Activated CD8-positive, alpha-beta memory T cell treated with anti-CD3 and anti-CD28 coated beads, Interleukin-2, amount 50 U/mL, for 4 hours (primary cell): Measurements from ENCODE around the gene CTNNA3.
"Not testable (repeated sequence)": the region's sequence is repeated elsewhere in the genome, so short reads cannot be mapped to it uniquely, and the experiment has no call there.

ENCODE experiments used
- DNase-seq: peaks from one replicate; pipeline ENCODE4 v3.0.0-alpha.2; 2020

The CTNNA3 gene

DNA sequence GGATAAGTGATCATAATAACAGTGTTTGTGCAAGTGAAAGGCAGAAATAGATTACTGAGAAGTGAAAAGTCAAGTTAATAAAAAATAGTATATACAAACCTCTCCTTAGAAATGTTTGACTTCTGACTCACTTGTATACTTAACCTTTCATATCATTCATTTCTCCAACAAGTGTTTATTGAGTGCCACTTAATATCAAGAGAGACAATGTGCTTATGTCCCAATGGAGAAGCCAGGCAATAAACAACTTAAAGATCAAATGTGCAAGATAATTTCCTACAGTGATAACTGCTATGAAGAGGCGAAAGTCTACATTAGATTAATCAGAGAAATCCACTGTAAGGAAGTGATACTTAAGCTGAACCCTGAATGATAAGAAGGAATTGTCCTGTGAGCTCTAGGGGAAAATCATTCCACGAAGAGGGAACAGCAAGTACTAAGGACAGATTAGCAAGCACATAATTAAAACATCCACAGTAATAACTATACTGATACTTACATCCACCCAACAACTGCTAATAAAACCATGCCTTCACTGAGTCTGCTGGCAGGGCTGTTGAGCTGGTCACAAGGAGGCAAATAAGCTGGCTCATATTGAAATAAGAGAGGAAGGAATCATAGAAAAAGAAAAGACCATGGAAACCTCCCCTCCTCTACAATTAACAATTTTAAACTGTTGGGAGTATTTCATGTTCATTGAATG, 203.5 kb downstream of the CTNNA3 start:
- no peak for DNase-seq

DNA sequence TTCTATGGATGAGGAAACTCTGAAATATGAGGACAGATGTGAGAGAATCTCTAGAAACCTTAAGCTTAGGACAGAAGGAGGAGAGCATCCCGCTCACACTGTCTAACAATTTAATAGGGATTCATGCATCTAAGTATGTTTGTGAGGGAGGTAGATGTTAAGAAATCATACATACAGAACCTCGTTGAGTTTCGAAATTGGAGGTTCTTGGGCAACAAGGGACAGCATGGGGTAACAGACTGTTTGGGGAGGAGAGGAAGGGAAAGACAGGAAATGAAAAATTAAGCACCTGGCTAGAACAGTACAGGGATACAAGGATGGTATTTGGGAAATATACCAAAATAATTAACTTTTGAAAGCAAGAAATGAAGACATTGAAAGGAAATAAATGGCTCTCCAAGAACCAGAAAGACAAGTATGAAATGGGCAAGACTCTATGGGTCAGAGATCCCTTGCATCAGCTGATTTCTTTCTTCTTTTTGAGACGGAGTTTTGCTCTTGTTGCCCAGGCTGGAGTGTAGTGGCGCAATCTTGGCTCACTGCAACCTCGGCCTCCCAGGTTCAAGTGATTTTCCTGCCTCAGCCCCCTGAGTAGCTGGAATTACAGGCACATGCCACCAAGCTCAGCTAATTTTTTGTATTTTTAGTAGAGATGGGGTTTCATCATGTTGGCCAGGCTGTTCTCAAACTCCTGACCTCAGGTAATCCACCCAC, 207.9 kb downstream of the CTNNA3 start:
- no peak for DNase-seq

DNA sequence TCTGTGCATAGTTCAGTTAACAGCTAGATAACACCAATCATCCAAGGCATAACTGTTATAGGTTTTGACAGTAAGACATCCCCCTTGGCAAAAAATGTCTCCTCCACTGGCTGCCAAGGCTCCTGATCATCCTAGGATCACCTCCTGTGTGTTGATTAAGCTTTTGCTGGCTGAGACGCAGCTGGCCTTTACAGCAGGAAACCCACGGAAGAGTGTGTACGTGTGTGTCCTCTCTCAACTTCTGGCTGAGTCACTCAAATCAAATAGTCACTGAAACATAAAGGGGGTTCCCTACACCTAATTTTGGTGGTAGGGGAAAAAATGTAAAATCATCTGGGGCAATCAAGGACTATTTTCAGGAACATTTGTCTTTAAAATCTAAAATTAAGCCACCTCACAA, 208.8 kb downstream of the CTNNA3 start:
- no peak for DNase-seq

DNA sequence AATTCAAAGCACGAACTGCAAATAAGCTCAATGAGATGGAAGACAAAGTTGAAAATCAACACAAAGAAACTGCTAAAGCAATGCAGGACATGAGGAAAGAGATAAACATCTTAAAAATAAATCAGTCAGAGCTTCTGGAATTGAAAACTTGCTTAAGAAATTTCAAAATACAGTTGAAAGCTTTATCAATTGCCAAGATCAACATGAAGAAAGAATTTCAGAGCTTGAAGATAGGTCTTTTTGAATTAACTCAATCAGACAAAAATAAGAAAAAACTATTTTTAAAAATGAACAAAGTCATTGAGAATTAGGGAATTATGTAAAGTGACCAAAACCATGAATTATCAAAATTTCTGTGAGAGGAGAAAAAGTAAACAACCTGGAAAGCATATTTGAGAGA, 218.1 kb downstream of the CTNNA3 start:
- no peak for DNase-seq

DNA sequence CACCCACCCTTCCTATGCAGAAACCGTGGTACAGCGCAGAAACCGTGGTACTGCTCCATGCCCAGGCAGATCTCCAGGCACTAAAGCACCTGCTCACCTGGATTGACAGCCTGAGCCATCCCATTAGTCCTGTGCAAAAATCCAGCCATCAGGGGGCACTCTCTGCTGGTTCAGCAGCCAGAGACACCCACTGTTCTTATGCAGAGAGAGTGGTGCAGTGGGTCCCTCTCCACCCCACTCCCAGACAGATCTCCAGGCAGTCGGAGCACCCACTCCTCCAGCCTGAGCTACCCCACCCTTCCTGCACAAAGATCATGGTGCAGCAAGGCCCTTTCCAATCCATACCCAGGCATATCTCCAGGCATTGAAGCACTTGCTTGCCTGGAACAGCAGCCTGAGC, 219.8 kb downstream of the CTNNA3 start:
- no peak for DNase-seq

DNA sequence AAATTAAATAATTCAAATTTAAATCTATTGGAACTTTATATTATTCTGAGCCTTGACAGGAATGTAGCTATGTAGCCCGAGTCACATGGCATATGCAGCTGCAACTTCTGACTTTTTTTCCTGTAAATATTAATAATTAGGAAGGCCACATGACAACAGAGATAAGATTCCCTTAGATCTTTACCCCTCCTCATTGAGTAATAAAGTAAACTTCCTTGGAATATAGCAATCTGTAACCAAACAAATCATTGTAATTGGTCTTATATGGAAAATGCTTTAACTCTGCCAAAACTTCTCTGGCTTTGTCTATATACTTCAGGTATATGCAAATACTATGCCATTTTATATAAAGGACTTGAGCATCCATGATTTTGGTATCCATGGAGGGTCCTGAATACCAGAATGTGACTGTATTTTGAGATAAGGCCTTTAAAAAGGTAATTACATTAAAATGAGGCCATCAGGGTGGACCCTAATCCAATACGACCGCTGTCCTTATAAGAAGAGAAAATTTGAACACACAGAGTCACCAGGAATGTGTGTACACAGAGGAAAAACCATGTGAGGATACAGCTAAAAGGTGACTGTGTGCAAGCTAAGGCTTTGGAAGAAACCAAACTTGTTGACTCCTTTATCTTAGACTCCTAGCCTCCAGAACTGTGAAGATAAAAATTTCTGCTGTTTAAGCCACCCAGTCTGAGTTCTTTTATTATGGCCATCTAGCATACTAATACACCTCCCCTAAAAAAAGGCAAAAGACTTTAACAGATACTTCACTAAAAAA, 222.0 kb downstream of the CTNNA3 start:
- DNase-seq = no peak

DNA sequence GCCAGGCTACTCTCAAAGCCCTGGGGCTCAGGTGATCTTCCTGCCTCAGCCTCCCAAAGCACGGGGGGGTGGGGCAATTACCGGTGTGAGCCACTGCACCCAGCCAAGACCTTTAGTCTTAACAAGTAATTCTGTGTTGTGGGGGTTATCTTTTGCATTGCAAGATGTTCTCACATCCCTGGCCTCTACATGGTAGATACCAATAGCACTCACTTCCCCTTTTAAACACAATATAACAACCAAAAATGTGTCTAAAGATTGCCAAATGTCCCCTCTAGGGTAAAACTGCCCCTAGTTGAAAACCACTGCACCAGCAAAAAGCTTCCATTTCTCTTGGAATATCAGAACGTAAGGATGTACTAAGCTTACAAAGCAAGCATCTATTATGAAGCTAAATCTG, 225.0 kb downstream of the CTNNA3 start:
- DNase-seq = no peak

DNA sequence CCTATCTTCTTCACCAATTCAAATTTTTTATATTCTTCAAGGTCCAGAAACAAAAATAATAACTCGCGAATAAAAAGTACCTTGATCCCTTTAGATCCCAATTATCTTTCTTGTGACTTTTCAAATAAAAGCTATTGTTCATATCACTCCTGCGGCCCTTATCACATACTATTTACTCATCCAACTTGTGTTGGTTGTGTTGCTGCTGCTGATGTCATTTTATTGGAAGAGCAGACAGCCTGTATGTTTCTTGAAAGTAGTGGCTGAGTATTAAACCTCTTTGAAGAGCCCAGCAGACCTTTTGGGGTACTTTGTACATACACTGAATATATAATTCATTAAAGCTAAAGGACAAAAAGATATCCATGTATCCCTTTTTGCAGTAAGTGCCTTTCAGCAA, 231.7 kb downstream of the CTNNA3 start:
- DNase-seq = no peak

DNA sequence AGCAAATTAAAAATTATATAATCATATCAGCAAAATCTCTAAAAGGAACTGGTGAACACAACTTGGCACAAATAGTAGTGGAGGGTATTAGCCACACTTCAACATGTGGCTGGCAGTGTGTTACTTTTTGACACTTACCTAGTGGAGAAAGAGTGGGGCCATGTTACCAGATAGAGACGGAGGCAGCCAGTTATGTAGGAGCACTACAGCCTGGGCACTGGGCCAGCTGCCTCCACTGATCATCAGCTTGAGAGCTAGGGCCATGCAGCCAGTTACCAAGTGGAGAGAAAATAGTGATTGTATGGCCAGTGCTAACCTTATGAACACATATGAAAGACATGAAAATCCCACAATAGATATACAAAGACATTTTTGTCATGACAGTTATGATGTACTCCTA, 243.1 kb downstream of the CTNNA3 start:
- no peak for DNase-seq

DNA sequence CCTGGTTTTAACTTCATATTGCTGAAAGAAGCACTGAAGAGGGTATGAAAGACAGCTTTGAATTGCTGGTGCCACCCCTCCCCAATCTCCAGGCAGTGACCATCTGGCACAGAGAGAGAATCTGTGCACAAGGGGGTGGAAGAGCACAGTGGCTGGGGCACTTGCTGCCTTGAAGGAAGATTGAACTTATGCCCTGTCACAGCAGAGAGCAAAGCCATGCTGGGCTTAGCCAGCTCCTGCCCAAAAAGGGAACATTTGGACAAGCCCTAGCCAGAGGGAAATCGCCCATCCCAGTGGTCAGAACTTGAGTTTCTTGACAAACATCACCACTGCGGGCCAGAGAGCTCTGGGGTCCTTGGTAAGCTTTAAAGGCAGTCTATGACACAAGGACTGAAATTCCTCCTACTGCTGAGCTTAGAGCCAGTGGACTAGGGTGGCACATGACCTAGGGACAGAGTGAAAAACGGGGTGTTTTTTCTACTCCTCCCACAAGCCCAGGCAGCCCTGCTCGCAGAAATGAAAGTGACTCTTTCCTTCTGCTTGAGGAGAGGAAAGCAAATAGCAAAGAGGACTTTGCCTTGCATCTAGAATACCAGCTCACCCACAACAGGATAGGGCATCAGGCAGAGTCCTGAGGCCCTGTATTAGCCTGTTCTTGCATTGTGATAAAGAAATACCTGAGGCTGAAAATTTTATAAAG, 257.2 kb downstream of the CTNNA3 start:
- no peak for DNase-seq

DNA sequence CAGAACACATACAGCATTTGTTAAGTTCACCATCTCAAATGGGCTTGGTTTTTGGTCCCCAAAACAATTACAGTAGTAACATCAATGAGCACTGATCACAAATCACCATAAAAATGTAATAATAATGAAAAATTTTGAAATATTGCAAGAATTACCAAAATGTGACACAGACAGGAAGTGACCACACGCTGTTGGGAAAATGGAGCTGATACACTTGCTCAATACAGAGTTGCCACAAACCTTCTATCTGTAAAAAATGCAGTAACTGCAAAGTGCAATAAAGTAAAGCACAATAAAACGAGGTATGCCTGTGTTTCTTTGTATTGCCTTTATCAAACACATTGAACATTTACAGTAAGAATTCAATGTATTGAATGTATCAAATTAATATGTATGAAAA, 262.7 kb downstream of the CTNNA3 start:
- no peak for DNase-seq

DNA sequence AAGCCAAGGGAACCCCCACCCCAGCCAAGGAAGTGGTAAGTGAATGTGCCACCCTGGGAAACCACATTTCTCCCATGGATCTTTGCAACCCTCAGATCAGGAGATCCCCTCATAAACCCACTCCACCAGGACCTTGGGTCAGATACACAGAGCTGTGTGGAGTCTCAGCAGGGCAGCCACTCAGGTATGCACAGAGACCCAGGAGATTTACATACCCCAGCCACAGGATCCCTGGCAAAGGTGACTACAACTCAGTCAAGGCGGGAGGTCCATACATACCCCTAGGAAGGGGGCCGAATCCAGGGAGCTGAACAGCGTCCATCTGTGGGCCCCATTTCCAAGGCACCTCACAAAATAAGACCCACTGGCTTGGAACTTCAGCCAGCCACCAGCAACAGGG, 293.4 kb downstream of the CTNNA3 start:
- no peak for DNase-seq

DNA sequence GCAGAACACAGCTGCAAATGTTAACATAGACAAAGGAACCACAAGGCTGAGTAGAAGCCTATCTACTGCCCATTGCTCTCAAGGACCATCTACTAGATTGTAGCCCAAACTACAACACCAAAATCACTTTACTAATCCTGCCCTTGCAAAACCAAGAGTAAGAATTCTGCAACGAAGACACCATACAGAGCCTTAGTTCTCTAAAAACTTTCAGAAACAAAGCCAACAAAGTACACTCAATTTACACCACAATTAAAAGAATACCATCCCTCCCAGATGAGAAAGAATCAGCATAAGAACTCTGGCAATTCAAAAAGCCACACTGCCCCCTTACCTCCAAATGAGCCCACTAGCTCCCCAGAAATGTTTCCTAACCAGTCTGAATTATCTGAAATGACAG, 294.3 kb downstream of the CTNNA3 start:
- DNase-seq = no peak

DNA sequence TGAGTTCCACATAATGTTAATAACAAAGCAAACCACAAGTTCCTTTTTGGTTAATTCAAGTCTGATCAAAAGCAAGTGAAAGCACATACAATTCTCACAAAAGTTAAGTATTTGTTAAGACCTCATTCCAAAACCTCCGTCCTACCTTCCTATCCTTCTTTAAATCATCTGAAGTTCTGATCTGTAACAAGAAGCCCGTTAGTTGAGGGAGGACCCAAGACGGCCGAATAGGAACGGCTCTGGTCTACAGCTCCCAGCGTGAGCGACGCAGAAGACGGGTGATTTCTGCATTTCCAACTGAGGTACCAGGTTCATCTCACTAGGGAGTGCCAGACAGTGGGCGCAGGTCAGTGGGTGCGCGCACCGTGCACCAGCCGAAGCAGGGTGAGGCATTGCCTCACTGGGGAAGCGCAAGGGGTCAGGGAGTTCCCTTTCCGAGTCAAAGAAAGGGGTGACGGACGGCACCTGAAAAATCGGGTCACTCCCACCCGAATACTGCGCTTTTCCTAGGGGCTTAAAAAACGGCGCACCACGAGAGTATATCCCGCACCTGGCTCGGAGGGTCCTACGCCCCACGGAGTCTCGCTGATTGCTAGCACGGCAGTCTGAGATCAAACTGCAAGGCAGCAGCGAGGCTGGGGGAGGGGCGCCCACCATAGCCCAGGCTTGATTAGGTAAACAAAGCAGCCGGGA, 309.0 kb downstream of the CTNNA3 start:
- not testable (repeated sequence) for DNase-seq

DNA sequence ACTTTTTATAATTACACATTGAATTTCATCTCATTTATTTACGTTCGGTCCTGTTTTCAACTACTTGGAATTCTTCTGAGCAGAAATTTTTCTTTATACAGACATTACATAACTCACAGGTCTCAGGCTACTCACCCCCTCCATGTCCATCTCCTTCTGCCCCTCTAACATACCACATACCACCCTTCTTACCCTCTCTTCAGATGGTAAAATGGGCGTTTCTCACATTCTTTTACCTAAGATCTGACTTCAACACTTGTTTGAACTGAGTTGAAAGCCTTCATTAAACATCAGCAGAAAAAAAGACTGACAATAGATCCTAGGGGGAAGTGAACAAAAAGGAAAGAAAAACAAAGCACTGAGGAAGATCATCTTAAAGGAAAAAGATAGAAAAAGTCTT, 309.7 kb downstream of the CTNNA3 start:
- no peak for DNase-seq

DNA sequence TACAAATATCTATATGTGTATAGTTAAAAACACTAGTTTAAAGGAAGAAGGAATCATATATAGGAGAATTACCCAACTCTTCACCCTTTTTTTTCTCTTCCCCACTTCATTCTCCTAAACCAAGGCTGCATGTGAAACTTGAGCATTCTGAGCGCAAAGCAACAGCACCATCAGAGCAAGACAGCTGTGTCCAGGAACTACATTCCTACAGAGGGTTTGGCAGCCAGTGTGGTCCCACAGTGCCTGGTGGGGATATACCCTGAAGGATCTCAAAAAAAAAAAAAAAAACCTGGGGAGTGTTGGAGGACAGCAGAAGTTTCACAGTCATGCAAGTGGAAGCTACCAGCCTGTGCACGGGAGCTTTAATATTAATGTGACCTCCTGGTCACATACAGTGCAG, 310.4 kb downstream of the CTNNA3 start:
- DNase-seq = no peak

DNA sequence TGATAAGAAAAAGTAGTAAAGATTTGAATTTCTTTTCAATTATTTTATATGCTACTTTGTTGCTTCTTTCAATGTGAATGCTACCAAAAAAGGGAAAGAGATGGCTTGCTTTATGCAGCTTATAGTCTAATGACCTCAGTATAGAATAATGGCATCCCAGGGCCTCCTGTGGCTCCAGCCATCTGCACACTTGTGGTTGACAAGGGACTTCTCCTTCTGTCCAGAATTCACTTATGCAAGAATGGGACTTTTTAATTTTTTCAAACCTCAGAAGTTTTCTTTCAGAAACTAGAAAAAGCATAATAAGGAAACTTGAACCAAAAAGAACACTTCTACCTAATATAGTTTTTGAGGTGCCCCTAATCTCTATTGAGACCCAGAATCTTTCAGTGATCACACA, 310.9 kb downstream of the CTNNA3 start:
- DNase-seq = no peak

DNA sequence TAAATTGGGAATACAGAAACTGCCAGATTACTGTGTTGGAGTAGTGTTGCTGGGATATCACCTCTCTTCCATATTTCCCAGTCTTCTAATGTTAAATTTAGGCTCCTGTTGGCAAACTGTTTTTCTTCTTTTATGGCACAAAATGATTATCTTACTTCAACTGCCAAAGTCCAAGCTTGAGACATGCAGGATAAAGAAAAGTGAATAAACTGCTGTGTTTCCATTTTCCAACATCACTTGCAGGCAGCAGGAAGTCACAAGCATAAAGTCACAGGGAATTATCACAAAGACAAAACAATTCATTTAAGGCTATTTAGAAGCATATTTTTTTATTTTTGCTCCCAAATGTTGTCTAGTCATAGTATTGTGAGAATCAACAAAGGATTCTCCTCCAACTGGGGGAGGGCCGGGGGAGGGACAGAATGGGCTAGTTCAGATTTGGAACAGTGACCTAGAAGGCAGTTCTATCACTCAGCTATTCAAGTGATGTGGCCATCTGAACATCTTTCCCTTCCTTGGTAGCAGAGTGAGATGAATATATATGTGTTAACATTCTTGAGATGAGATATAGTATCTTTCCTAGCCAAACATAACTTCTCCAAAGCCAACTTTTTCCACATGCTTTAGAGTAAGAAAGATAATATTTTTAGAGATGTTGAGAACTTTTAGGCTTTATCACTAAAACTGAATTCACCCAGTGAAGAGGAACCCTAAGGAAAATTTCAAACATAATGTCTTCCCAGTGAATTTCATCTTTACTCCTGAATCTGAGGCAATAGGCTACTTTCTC, 364.7 kb downstream of the CTNNA3 start:
- DNase-seq = no peak

DNA sequence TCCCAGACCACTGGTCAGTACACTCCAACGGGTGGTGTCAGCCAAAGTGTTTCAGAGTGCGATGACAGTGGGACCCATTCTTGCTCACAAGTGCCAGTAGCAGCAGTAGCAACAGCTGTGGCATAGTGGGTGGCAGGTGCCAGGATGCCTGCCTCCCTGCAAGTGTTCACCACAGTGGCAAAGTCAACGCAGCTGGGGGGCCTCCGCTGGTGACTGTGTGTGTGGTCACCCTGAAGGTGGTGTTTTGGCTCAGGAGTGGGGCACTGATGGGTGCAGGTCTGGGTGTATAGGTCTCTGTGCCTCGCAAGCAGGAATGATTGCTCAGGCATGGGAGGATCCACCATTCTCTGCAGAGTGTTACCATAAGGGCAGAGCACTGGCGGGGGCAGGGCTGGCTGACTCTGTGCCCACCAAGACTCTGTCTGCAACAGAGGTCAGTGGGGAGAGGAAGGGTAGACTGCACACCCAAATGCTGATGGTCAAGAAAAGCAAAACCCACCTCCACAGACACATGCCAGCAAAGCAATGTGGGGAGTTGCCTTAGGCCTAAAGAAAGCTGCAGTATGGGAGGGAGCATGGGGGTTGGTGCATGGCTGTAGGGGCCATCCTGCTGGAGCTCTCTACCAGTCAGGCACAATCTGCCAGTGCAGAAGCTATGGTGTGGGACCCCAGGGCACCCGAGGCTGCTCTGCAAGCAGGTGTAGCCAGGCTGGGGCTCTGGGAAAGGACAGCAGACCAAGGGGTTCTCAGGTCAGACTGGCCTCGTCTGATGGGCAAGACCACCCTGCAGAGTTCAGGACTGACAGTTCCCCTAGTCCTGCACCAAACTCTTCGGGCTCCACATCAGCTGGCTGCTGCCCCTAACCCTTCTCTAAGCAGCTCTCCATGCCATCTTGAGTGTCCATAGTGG, 368.1 kb downstream of the CTNNA3 start:
- no peak for DNase-seq

DNA sequence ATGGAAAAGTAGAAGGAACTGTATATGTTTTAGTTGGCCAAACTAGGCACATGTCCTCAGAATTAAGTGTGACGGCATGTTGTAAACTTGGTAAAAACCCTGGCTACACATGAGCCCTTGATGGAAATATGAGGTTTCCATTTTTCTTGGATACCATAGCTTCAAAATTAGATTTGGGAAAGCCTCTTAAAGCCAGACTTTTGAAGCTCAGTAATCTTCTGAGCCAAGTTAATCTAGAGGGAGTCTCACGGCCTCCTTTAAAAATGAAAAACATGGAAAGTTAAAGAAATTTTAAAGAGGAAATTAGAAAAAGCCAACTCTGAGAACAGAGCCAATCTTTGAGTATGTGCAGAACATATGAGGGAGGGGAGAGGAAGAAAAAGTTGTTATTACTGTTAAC, 376.0 kb downstream of the CTNNA3 start:
- DNase-seq = no peak

DNA sequence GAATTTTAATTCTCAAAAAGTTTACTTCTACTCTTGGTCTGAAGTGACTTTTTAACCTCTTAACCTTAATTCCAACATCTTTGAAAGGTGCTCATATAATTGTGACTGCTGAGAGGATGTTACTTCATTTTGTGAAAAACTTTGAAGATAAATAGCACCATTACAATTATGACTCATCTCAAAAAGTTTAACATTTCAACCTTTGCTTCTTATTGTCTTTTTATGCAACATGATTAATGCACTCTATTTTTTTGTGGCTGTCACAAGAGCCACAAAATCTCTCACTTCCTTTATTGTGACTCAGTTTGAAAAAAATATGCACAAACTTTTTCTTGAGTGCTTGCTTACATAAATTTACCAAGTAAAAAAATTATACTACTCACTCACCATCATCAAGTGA, 387.1 kb downstream of the CTNNA3 start:
- DNase-seq = no peak
